Measurements from ENCODE around the gene SLC19A1. TPM values are rescaled to one million over a fixed set of nuclear protein-coding genes. Genes with fewer than 3 reads are reported as not detected.

The SLC19A1 gene
- total RNA-seq, 1 experiment from 2014 or later = 4.3 TPM

GRCh38 chr21:45556645-45557615, 14.7 kb upstream of the SLC19A1 start:
- H3K9me2 ChIP-seq (replicated peaks; ENCODE audit: insufficient read depth, low read length) = no peaks in the 10 kb centered on the region
- peak overlapping the region; percentile 42 for H3K4me2 ChIP-seq (ENCODE audit: low read depth, low read length, poor library complexity, severe bottlenecking)

GRCh38 chr21:45556302-45556644, 14.0 kb upstream of the SLC19A1 start:
- Histone ChIP-seq H3K4me2 (ENCODE audit: low read depth, low read length, poor library complexity, severe bottlenecking) (peak overlapping the region; percentile 42), H3K9ac (ENCODE audit: low read length) (no peak overlapping the region), H3K27me3 (ENCODE audit: low read length) (no peaks in the 10 kb centered on the region), H3K27ac (ENCODE audit: low read length) (no peak overlapping the region), H3K9me3 (ENCODE audit: low read length) (no peaks in the 10 kb centered on the region), H3K4me1 (ENCODE audit: low read length) (peaks cover 23% of the 10 kb centered on the region), H3K4me3 (ENCODE audit: low read length) (no peak overlapping the region), H3K9me2 (replicated peaks; ENCODE audit: insufficient read depth, low read length) (no peaks in the 10 kb centered on the region), H3K36me3 (ENCODE audit: insufficient read depth, low read length) (no peaks in the 10 kb centered on the region), H2AFZ (ENCODE audit: low read length) (no peak overlapping the region), H3K79me2 (ENCODE audit: low read length) (no peaks in the 10 kb centered on the region), H4K20me1 (ENCODE audit: insufficient read depth, low read depth, low read length) (peaks cover 7% of the 10 kb centered on the region)
- DNase-seq = no peak

More at GRCh38 chr21:45556645-45557615, 14.7 kb upstream of the SLC19A1 start:
- Histone ChIP-seq H3K36me3 (ENCODE audit: insufficient read depth, low read length) (no peaks in the 10 kb centered on the region), H3K4me1 (ENCODE audit: low read length) (peaks cover 22% of the 10 kb centered on the region), H3K79me2 (ENCODE audit: low read length) (no peaks in the 10 kb centered on the region), H3K27ac (ENCODE audit: low read length) (no peak overlapping the region), H3K4me3 (ENCODE audit: low read length) (no peak overlapping the region), H2AFZ (ENCODE audit: low read length) (no peak overlapping the region), H3K9ac (ENCODE audit: low read length) (no peak overlapping the region), H4K20me1 (ENCODE audit: insufficient read depth, low read depth, low read length) (peaks cover 7% of the 10 kb centered on the region), H3K9me3 (ENCODE audit: low read length) (no peaks in the 10 kb centered on the region), H3K27me3 (ENCODE audit: low read length) (no peaks in the 10 kb centered on the region)
- DNase-seq = peak; percentile 65

- no peaks in the 10 kb centered on the region for H3K27me3 ChIP-seq (ENCODE audit: low read length)
- H3K79me2 ChIP-seq (ENCODE audit: low read length) = no peaks in the 10 kb centered on the region
- no peaks in the 10 kb centered on the region for H3K9me3 ChIP-seq (ENCODE audit: low read length)
- peaks cover 7% of the 10 kb centered on the region for H4K20me1 ChIP-seq (ENCODE audit: insufficient read depth, low read depth, low read length)
- 0 out of 2 replicates have a peak overlapping the region, but pooled peaks have one; percentile 15 for H3K4me3 ChIP-seq (ENCODE audit: low read length)
- no peak overlapping the region for H3K27ac ChIP-seq (ENCODE audit: low read length)
- H3K4me2 ChIP-seq (ENCODE audit: low read depth, low read length, poor library complexity, severe bottlenecking) = peak overlapping the region; percentile 42
- peak; percentile 72 for DNase-seq
- no peaks in the 10 kb centered on the region for H3K9me2 ChIP-seq (replicated peaks; ENCODE audit: insufficient read depth, low read length)
- H2AFZ ChIP-seq (ENCODE audit: low read length) = no peak overlapping the region
- no peak overlapping the region for H3K9ac ChIP-seq (ENCODE audit: low read length)
- H3K4me1 ChIP-seq (ENCODE audit: low read length) = peaks cover 27% of the 10 kb centered on the region
- H3K36me3 ChIP-seq (ENCODE audit: insufficient read depth, low read length) = no peaks in the 10 kb centered on the region
These were observed 13.5 kb upstream of the SLC19A1 start for GRCh38 chr21:45555557-45556301.

- H3K27ac ChIP-seq (ENCODE audit: low read length) = no peak overlapping the region
- DNase-seq = peak; percentile 44
- no peak overlapping the region for H2AFZ ChIP-seq (ENCODE audit: low read length)
- no peak overlapping the region for H3K4me3 ChIP-seq (ENCODE audit: low read length)
- no peaks in the 10 kb centered on the region for H3K9me2 ChIP-seq (replicated peaks; ENCODE audit: insufficient read depth, low read length)
- H4K20me1 ChIP-seq (ENCODE audit: insufficient read depth, low read depth, low read length) = peaks cover 7% of the 10 kb centered on the region
- H3K36me3 ChIP-seq (ENCODE audit: insufficient read depth, low read length) = no peaks in the 10 kb centered on the region
- no peaks in the 10 kb centered on the region for H3K27me3 ChIP-seq (ENCODE audit: low read length)
- H3K4me2 ChIP-seq (ENCODE audit: low read depth, low read length, poor library complexity, severe bottlenecking) = no peak overlapping the region
- no peaks in the 10 kb centered on the region for H3K79me2 ChIP-seq (ENCODE audit: low read length)
- no peaks in the 10 kb centered on the region for H3K9me3 ChIP-seq (ENCODE audit: low read length)
- peaks cover 32% of the 10 kb centered on the region for H3K4me1 ChIP-seq (ENCODE audit: low read length)
- H3K9ac ChIP-seq (ENCODE audit: low read length) = no peak overlapping the region
These were observed 13.0 kb upstream of the SLC19A1 start for GRCh38 chr21:45555251-45555556.

GRCh38 chr21:45554477-45555175, 12.4 kb upstream of the SLC19A1 start:
- Histone ChIP-seq H3K9me3 (ENCODE audit: low read length) (no peaks in the 10 kb centered on the region), H3K27me3 (ENCODE audit: low read length) (no peaks in the 10 kb centered on the region), H3K9me2 (replicated peaks; ENCODE audit: insufficient read depth, low read length) (no peaks in the 10 kb centered on the region), H3K36me3 (ENCODE audit: insufficient read depth, low read length) (no peaks in the 10 kb centered on the region), H3K27ac (ENCODE audit: low read length) (no peak overlapping the region), H4K20me1 (ENCODE audit: insufficient read depth, low read depth, low read length) (peaks cover 7% of the 10 kb centered on the region), H2AFZ (ENCODE audit: low read length) (peak overlapping the region; percentile 93), H3K4me3 (ENCODE audit: low read length) (peak overlapping the region; percentile 64), H3K4me1 (ENCODE audit: low read length) (peaks cover 33% of the 10 kb centered on the region), H3K79me2 (ENCODE audit: low read length) (no peaks in the 10 kb centered on the region), H3K9ac (ENCODE audit: low read length) (peak overlapping the region; percentile 65), H3K4me2 (ENCODE audit: low read depth, low read length, poor library complexity, severe bottlenecking) (peak overlapping the region; percentile 83)
- peak; percentile 89 for DNase-seq

- no peaks in the 10 kb centered on the region for H3K9me3 ChIP-seq (ENCODE audit: low read length)
- no peak overlapping the region for H3K9ac ChIP-seq (ENCODE audit: low read length)
- peaks cover 5% of the 10 kb centered on the region for H4K20me1 ChIP-seq (ENCODE audit: insufficient read depth, low read depth, low read length)
- H2AFZ ChIP-seq (ENCODE audit: low read length) = no peak overlapping the region
- no peaks in the 10 kb centered on the region for H3K36me3 ChIP-seq (ENCODE audit: insufficient read depth, low read length)
- no peak overlapping the region for H3K4me2 ChIP-seq (ENCODE audit: low read depth, low read length, poor library complexity, severe bottlenecking)
- H3K27me3 ChIP-seq (ENCODE audit: low read length) = no peaks in the 10 kb centered on the region
- DNase-seq = no peak
- H3K9me2 ChIP-seq (replicated peaks; ENCODE audit: insufficient read depth, low read length) = no peaks in the 10 kb centered on the region
- H3K79me2 ChIP-seq (ENCODE audit: low read length) = no peaks in the 10 kb centered on the region
- peaks cover 33% of the 10 kb centered on the region for H3K4me1 ChIP-seq (ENCODE audit: low read length)
- no peak overlapping the region for H3K27ac ChIP-seq (ENCODE audit: low read length)
- H3K4me3 ChIP-seq (ENCODE audit: low read length) = no peak overlapping the region
These were observed 10.6 kb upstream of the SLC19A1 start for GRCh38 chr21:45552696-45553391.

GRCh38 chr21:45551783-45552695, 9.8 kb upstream of the SLC19A1 start:
- Histone ChIP-seq H2AFZ (ENCODE audit: low read length) (no peak overlapping the region), H3K4me1 (ENCODE audit: low read length) (peaks cover 32% of the 10 kb centered on the region), H3K9me3 (ENCODE audit: low read length) (no peaks in the 10 kb centered on the region), H4K20me1 (ENCODE audit: insufficient read depth, low read depth, low read length) (no peaks in the 10 kb centered on the region; the same call in 1 of the 2 replicates), H3K36me3 (ENCODE audit: insufficient read depth, low read length) (no peaks in the 10 kb centered on the region), H3K4me2 (ENCODE audit: low read depth, low read length, poor library complexity, severe bottlenecking) (no peak overlapping the region), H3K9me2 (replicated peaks; ENCODE audit: insufficient read depth, low read length) (no peaks in the 10 kb centered on the region), H3K27ac (ENCODE audit: low read length) (no peak overlapping the region), H3K4me3 (ENCODE audit: low read length) (no peak overlapping the region), H3K9ac (ENCODE audit: low read length) (no peak overlapping the region), H3K79me2 (ENCODE audit: low read length) (no peaks in the 10 kb centered on the region), H3K27me3 (ENCODE audit: low read length) (no peaks in the 10 kb centered on the region)
- DNase-seq = no peak

Data from Karpas-422 (cell line).